SIG-M5 (cell line): ENCODE measurements around the gene ERP29.
"Not testable (repeated sequence)": the region's sequence is repeated elsewhere in the genome, so short reads cannot be mapped to it uniquely, and the experiment has no call there.

ENCODE experiments used
- DNase-seq: peaks from one replicate; lab custom pipeline; 2025; lab: John Stamatoyannopoulos, UW

Gene ERP29

DNA sequence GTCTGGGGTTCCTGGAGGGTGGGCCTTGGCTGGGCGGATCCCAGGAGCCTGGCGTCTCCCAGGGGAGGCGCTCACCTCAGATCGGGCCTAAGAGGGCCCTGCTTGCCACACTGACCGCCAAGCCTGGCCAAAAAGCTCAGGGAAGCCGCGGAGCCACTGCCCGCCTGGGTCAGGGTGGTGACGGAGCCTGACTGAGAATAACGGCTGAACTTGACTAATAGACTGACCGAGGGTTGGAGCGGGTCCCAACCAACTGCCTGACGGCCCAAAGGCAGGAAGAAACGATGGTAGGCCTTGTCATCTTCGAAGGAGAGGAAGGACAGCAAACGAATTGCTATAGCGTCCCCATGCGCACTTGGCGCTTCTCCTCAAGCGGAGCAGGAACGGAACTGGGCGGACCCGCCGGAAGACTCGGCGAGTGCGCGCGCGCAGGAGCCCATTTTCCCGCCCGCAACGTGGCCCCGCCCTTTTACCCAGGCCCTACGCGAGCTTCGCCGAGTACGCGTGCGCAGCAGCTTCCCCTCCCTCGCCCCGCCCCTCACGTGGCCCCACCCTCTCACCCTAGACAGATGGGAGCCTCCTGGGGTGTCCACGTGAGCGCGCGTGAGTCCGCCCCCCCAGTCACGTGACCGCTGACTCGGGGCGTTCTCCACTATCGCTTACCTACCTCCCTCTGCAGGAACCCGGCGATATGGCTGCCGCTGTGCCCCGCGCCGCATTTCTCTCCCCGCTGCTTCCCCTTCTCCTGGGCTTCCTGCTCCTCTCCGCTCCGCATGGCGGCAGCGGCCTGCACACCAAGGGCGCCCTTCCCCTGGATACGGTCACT, at the start of gene ERP29, which contains the start of gene TMEM116:
TSS of gene ERP29 (plus strand) at position 652 of the 826 bp plus-strand sequence. CDS start at position 692, 40 bp downstream.
TSS of gene TMEM116 (minus strand) at position 391 of the 826 bp plus-strand sequence. CDS start 7,895 bp downstream, outside the sequence.
- peak; percentile 83 for DNase-seq

DNA sequence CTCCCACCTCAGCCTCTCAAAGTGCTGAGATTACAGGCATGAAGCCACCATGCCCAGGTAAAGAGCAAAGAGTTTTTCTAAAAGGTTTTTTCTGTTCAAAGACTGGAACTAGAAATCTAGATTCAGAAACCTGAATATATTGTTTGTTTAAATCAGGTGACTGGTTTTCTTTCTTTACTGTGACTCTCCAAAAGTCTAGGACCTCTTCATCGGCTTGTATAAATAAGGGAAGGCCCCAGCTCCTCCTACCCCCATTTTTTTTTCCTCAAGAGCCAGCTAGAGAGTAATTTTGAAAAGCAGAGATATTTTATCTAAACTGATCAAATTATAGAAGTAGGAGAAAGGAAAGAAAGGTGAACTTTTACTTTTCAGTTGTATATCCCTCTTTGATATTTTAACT, 48.3 kb upstream of the ERP29 start:
- DNase-seq, result no peak

DNA sequence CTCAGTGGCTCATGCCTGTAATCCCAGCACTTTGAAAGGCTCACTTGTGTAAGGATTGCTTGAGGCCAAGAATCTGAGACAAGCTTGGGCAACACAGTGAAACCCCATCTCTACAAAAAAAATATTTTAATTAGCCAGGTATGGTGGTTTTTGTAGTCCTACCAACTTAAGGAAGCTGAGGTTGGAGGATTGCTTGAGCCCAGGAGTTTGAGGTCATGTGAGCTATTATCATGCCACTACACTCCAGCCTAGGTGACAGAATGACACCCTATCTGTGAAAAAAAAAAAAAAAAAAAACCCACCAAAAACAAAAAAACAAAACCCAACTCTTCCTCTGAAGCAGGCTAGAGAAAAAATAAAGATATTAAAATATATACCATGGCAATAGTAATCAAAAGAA, 41.4 kb upstream of the ERP29 start:
- no peak for DNase-seq

DNA sequence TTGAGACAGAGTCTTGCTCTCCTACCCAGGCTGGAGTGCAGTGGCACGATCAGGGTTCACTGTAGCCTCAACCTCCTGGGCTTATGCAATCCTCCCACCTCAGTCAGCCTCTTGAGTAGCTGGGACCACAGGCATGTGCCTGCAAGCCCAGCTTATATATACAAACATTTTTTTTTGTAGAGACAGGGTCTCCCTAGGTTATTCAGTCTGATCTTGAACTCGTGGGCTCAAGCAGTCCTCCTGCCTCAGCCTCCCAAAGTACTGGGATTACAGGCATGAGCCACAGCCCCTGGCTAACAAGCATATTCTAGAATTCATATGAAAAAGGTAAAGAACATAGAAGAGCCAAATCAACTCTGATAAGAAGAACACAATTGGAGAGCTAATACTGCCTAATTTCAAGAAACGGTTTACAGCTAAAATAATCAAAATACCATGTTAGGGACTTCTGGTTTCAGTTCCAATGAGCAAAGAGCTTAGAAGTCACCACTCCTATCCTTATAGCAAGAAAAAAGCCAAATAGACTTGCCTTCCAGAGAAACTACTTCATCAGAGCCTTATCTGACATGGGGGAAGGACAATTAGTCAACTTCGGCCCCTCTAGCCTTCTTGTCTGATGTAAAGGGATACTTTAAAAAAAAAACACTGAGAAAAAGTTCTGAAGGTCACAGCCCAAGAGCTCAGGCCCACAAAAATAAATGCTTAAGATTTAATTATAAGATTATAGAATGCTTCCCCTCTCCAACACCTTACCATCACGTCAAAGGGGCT, 37.9 kb upstream of the ERP29 start:
- no peak for DNase-seq

DNA sequence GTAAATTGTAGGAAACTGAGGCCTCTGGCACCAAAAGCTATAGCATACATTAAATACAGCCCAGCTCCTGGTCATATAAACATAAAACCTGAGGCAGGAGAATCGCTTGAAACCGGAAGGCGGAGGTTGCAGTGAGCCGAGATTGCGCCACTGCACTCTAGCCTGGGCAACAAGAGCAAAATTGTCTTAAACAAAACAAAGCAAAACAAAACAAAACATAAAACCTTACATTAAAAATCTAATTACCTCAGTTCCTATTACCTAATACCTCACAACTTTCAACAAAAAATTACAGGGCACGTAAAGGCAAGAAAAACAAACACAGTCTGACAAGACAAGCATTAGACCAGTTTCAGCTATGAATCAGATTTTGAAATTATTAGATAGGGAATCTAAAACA, 36.9 kb upstream of the ERP29 start:
- no peak for DNase-seq

DNA sequence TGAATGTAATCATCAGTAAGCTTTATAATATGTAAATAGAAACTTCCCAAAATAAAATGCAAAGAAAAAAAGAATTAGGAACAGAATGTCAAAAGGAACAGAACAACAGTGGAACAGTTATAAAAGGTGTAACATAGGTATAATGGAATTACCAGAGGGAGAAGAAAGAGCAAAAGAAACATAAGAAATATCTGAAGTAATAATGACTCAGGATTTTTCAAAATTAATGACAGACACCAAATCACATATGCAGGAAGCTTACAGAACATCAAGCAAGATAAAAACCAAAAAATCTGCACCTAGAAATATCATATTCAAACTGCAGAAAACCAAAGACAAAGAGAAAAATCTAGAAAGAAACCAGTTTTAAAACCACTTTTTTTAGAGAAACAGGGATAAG, 36.4 kb upstream of the ERP29 start:
- no peak for DNase-seq

DNA sequence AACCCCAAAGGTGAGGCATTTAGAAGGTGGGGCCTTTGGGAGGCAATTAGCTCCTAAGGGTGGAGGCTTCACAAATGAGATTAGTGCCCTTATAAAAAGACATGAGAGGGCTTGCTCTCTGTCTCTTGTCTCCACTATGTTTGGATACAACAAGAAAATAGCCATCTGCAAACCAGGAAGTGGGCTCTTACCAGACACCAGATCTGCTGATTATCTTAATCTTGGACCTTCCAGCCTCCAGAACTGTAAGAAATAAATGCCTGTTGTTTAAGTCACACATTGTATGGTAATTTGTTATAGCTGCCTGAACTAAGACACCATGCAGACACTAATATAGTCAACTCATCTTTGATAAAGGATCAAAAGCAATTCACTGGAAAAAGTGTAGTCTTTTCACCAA, 34.7 kb upstream of the ERP29 start:
- no peak for DNase-seq

DNA sequence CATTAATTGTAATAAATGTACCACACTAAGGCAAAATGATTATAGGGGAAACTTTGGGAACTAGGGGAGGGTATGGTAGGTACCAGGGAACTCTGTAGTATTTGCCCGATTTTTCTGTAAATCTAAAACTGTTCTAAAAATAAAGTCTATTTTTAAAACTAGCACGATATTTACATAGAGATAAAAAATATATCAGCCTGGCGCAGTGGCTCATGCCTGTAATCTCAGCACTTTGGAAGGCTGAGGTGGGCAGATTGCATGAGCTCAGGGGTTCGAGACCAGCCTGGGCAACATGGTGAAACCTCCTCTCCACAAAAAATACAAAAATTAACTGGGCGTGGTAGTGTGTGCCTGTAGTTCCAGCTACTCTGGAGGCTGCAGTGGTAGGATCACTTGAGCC, 32.6 kb upstream of the ERP29 start:
- DNase-seq, result no peak

DNA sequence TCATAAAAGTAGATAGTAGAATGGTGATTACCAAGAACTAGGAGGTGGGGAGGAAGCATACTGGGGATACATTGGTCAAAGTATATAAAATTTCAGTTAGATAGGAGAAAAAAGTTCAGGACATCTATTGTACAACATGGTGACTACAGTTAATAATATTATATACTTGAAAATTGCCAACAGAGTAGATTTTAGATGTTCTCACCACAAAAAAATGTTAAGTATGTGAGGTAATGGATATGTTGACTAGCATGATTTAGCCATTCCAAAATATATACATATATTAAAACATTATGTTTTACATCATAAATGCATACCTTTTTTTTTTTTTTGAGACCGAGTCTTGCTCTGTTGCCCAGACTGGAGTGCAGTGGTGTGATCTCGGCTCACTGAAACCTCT, 31.2 kb upstream of the ERP29 start:
- no peak for DNase-seq

DNA sequence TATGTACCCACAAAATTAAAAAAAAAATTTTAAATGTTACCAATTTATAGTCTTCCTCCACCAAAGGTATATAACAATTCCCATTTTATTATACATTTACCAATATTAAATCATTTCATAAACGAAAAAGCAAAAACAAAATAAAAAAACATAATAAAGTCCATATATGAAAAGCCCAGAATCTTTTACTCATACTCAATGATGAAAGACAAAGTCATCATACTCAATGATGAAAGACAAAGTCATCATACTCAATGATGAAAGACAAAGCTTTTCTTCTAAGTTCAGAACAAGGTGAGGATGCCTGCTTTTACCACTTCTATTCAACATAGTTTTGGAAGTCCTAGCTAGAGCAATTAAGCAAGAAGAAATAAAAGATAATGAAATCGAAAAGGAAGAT, 28.4 kb upstream of the ERP29 start:
- no peak for DNase-seq

DNA sequence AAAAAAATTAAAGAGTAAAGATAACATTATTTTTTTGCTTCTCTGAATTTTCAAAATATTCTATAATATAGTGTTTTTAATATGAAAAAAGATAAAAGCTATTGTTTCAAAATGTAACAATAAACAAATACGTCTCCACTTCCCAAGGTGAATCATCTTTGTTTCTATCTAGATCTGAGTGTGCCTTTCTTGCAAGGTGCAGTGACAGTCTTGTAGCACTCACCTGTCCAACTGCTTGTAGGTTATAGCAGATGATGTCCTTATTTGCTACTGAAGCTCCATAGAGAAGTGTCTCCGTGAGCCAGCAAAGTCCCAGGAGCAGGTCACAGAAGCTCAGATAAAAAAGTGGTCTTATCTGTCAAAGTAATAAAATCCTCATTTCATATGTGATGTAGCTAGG, 21.7 kb upstream of the ERP29 start:
- no peak for DNase-seq

DNA sequence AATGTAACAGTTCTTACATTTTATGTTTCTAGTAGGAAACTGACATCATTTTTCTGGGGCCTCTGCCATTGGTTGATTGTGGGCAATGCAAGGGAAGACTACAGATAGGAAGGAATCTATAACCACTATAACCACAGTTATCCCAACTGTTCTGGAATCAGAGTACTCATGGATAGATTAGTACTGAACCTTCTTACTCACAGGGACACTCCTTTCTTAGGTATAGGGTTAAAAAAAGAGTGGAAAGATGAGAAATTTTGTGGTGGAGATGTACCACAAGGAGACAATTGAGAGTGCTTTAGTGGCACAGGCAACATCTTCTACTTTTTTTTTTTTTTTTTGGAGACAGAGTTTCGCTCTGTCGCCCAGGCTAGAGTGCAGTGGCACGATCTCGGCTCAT, 21.3 kb upstream of the ERP29 start:
- DNase-seq, result no peak

DNA sequence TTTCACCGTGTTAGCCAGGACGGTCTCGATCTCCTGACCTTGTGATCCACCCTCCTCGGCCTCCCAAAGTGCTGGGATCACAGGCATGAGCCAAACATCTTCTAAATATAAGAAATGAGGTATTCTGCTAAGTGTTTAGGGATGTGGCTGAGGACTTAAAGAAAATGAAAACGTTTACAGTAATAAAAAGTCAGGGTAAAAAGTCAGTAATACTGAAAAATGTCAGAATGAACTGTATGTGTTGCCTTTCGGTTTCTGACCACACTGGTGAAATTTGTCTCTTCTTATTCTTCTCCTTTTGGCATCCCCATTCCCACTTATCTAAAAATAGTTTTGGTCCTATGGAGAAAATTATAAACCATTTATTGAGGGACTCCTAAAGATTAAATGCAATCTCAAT, 20.8 kb upstream of the ERP29 start:
- DNase-seq, result no peak

DNA sequence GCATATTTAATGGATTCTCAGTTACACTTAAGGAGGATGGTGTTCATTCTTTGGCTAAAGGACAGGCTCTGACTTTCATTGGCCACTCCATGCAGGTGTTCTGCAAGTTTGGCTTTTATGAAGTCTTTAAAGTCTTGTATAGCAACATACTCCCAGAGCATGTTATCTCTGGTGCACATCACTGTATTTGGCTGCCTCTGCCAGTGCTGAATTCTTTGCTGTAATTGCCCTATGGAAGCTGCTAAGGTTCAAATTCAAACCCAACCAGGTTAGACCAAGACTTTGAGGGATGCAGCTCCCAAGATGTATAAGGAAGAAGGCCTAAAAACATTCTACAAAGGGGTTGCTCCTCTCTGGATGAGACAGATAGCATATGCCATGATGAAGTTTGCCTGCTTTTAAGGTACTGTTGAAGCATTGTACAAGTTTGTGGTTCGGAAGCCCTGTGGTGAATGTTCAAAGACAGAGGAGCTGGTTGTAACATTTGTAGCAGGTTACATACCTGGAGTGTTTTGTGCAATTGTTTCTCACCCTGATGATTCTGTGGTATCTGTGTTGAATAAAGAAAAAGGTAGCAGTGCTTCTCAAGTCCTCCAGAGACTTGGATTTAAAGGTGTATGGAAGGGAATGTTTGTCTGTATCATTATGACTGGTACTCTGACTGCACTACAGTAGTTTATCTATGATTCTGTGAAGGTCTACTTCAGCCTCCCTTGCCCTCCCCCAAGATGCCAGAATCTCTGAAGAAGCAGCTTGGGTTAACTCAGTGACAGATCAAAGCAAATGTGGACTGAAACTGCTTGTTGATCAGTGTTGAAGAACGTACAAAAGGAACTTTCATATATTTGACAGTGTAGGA, 19.7 kb upstream of the ERP29 start:
- DNase-seq, result no peak

DNA sequence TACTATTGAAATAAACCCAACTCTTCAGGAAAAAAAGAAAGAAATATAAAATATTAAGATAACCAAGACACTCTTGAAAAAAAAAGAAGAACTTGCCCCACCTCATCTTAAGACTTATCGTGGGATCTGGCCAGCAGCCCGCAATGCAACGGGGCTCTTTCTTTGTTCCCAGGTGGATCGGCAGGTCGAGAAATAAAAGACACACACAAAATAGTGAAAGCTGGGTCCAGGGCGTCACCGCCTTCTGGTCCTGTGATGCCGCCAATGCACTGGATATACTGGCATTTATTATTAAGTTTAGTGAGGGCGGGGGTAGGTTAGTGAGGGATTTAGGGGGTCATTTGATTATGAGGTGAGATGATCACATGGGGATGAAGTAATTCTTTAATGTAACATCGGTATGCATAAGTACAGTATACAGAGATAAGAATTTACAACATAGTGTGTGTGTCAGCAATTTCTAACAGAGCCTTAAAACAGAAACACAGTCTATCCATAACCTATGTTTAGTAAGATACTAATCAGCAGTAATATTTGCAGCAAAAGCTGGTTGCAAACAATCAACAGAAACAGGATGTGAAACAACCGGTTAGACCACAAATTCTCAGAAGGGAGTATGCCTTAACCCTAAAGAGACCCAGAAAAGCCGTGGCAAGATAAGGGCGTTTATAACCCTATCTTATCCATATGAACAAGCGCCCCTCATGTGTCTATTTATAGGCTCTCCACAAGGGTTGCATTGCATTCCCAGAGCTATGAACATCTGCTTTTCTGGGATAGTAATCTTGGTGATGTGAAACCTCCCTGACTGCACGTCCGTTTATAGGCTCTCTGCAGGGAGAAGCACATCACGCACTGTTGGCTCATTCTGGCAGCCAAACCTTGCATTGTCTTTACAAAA, 18.8 kb upstream of the ERP29 start:
- peak; percentile 82 for DNase-seq

DNA sequence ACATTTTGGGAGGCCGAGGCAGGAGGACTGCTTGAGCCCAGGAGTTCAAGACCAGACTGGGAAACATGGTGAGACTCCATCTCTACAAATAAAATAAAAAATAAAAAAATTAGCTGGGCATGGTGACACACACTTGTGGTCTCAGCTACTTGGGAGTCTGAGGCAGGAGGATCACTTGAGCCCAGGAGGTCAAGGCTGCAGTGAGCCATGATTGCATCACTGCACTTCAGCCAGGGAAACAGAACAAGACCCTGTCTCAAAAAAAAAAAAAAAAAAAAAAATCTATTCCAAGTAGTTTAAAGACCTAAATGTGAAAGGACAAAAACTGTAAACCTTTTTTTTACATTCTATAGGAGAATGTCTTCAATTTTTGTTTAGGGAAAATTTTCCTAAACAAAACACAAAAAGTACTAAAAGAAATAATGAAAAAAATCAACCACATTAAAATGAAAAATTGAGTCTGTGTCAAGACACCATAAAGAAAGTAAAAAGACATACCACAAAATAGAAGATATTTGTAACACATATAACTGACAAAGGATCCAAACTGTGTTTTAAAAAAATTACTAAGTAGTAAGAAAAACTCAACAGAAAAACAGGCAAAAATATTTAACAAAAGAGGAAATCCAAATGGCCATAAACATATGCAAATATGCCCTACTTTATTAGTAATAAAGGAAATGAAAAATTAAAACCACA, 17.3 kb upstream of the ERP29 start:
- no peak for DNase-seq

DNA sequence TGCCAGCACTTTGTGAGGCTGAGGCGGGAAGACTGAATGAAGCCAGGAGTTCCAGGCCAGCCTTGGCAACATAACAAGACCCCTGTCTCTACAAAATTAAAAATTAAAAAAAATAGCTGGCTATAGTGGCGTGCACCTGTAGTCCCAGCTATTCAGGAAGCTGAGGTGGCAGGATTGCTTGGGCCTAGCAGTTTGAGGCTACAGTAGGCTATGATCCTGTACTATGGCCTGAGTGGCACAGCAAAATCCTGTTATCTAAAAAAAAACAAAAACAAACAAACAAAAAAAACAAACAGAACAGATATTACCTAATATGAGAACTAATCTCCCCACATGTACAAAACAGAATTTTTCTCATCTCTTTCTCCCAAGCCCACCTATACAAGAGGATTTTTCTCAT, 15.9 kb upstream of the ERP29 start:
- DNase-seq, result no peak

DNA sequence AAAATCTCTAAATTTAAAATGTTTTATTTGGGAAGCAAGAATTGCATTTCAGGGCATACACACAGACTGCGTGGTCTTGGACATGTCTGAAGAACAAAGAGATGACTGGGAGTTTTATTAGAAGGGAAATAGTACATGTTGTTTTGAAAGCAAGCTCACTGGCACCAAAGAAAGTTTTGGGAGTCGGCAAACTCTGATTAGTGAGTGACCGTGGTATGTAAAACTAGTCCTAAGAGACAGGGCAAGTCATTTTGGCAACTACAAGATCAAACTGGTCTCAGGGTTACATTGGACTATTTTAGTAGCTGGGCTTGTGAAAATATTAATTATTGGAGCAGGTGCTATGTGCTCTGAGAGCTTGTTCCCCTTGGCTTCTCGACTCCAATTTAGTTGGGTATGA, 15.2 kb upstream of the ERP29 start:
- DNase-seq, result no peak

DNA sequence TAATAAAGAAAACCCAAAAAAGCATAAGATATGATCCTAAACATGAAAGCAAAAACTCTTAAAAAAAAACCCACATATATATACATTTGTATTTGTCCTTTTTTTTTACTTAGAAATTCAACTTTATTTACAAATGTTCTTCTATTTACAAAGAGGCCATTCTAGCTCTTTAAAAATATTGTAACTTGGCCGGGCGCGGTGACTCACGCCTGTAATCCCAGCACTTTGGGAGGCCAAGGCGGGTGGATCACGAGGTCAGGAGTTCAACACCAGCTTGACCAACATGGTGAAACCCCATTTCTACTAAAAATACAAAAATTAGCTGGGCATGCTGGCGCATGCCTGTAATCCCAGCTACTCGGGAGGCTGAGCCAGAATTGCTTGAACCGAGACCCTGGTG, 14.1 kb upstream of the ERP29 start:
- not testable (repeated sequence) for DNase-seq

DNA sequence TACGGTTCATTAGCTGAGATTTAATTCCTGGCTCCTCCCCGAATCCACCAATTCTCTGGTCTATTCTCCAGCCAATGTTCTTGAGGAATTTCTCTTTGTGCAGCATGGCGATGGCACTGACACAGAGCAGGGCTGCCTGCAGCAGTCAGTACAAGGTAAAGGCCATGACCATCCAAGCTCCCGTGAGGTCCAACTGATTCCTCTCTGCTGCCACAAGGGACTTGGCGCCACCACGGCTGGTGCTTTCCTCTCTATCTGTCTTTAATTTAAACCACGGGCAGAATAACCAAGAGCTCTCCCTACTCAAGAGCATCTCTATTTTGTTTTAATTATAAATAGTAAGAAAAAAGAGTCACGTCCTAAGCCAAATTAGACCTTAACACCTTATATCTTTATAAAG, 12.4 kb upstream of the ERP29 start:
- DNase-seq, result no peak

DNA sequence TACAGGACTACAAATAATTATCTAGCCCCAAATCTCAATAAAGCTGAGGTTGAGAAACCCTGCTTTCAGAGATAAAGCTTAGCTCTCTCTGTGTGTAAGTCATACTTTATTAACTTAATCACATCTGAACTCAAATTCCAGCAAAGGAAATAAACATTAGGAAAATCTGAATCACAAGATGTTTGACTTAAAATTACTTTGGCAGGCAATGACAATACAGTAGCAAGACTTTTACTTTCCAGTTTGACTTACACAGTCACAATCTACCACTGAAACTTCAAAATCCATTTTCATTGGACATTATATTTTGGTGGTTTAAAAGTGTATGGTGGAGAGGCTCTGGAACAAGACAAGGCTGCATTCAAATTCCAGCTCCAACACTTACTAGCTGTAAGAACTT, 11.7 kb upstream of the ERP29 start:
- no peak for DNase-seq
